SK-N-DZ (cell line): ENCODE data around the gene RS1.

Source experiments
- DNase-seq: peaks from one replicate; pipeline ENCODE4 v3.0.0-alpha.2; 2015; ENCODE audit warnings: low spot score

Gene RS1

DNA sequence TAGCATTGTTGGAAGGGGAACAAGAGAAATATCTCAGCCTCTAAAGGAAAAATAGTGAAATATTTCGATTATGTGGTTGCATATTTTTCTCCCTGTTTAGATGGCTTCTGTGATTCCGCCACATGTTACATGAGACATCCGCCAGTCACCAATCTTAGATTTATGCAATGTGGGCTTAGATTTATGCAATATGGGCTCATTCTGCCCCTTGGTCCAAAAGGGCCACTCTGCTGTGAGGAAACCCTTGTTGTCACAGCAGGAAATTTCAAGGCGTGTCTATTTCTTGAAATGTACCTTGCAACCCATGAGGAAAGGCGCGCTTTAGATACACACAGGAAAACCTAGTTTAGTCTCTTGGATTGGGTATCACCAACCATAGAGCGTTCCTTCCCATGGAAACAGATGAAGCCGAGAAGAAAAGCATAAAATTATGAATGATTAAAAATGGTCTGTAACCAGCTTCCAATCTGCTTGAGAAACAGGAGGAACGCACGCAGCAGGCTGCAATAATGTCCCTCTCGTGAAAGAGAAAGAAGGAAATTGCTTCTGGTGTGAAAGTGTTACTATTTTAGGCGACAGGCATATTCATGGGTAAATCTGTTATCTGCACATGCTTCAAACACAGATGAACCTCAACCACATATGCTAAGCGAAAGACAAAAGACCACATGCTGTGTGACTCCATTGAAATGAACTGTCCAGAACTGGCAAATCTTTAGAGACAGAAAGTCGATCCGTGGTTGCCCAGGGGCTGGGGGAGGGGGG is 3.7 kb downstream of the RS1 start:
- no peak for DNase-seq

DNA sequence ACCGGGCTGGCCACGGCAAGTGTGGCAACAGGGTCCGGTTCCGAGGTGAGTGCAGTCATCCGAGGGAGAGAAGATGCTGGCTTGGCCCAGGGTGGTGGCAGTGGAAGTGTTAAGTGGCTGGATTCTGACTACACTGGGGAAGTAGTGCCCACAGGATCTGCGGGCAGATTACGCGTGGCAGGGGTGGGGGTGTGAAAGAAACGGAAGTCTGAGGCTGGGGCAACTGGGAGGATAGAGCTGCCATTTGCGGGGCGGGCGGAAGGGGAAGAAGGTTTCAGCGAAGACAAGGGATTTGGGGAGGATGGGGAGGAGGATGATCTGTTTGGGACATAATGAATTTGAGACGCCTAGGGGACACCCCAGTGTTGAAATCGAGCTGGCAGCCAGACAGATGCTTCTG is 5.3 kb downstream of the RS1 start:
- DNase-seq = no peak

DNA sequence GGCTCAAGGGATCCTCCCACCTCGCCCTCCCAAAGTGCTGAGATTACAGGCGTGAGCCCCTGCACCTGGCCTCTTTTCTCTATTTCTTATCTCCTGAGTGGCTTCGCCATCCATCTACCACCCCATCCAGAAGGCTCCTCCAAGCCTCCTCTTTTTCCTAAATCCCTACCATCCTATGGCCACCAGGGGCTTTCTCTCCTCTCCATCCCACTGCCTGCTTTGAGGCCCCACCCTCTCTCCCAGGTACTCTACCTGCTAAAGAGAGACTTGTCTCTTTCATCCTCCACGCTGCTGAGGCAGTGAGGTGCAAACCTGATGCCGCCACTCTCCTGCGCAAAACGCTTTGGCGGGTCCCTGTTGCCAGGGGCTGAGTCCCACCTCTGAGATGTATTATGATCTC is 7.0 kb downstream of the RS1 start:
- DNase-seq = no peak

DNA sequence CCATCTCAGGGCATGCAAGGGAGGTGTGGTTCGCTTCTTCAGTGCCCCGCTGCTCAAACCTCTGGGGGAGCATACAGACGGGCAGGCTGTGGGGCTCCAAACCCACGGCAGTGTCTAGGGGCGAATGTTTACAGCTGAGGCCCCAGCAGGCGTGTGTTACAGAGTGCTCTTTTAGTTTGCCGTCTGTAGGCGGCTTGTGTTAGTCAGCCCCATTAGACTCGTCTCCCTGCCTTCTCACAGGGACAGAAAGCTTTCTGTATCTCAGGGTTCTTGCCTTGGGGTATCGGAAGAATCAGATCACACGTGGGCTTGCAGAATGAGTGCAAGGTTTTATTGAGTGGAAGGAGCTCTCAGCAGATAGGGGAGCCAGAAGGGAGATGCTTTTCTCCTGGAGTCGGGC is 10.6 kb downstream of the RS1 start:
- no peak for DNase-seq

DNA sequence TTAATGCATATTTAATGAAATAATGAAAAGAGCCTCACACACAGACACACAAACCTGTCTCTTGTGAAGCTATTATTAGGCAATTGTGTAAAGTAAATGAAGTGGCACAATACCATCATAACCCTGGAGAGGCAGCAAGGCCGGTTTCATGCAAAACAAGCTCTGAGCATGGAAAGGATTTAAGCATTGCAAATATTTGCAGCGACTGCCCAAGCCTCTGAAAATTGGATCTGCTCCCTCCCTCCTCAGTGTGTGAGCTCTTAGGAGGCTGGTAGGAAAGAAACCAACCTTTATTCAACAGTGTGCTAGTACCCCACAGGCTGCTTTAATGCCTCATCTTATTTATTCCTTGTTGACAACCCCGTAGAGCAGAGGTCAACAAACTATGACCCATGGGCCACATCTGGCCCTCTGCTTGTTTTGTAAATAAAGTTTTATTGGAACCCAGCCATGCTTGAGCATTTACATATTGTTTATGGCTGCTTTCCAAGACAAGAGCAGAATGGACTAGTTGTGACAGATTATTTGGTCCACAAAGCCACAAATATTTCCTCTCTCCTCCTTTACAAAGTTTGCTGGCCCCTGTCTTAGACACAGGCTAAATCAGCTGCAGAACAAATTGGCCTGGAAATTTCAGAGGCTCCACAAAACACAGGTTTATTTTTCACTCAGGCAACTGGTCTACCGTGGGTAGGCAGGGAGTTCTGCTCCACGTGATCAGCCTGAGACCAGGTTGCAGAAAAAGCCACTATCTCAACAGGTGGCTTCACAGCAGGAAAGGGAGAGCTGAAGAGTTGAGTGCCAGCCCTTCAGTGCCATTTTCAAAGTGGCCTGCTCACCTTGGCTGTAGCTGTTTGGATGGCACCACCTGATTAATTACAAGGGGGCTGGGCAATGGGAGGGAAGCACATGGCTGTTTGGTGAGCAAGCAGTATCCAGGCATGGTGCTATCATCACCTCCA is 16.8 kb downstream of the RS1 start:
- no peak for DNase-seq

DNA sequence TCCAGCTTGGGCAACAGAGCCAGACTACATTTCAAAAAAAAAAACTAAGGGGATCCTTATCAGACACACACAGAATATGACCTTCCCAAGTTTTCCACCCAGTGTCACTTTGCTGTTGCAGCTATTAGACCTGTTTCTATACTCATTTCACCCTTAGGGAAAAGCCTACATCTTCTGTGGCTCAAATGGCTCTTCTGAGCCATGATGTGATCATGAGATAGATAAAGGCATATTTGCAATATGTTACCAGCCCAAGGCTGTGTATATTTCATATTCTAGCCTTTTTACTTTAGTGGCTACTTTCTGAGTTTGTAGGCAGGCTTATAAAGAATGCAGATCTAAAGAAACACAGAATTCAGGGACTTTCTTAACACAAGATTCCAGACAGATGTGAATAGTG is 19.3 kb downstream of the RS1 start:
- DNase-seq = no peak

DNA sequence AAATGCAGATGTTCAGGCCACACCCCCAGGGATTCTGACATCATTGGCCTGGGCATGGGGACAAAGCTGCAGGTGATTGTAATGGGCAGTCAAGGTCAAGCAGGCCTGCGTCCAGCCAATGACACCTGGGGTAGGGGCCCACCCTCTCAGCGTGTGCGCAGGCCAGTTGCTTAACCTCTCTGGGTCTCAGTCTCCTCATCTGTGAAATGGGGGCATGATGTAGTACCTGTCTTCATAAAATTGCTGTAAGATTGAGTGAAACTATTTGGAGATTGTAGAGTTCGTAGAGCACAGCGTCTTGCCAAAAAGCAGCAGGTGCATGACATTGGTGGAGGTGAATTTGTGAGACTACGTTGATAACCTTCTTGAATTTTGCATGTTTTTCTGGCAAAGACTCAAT is 21.2 kb downstream of the RS1 start:
- no peak for DNase-seq

DNA sequence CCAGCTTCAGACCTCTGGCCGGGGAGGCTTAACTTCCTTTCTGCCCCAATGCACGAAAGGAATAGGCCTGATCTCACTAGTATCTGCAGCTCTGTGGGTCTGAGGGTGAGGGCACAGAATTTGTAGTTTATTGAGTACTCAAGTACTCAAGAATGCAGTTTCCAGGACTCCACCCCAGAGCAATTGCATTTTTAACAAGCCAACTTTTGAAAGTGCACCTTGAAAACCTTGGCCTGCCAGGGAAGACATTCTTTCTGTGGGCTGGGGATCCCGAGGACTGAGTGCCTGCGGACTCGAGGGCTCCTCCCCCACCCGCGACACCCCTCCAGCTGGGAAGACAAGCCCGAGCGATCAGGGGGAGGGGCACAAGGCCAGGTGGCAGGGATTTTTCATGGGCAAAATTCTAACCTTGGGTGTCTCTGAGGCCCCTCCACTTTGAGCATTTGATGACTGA is 22.4 kb downstream of the RS1 start:
- no peak for DNase-seq

DNA sequence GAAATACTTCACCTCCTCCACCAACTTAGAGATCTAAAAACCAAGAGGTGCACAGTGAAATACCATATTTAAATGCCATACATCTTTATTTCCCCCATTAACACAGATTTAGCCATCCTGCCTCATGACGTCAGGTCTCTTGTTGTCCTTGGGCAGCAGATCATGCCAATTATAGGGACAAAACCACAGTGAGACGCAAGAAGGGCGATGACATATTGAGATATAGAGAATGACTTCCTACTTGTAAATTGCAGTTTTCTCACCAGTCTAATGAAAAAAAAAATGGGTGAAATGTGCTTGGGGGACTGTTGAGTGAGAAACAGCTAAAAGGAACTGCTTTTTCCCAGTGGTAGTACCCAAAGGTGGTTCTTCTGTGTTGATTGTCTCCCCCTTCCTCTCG is 24.3 kb downstream of the RS1 start:
- DNase-seq = no peak

DNA sequence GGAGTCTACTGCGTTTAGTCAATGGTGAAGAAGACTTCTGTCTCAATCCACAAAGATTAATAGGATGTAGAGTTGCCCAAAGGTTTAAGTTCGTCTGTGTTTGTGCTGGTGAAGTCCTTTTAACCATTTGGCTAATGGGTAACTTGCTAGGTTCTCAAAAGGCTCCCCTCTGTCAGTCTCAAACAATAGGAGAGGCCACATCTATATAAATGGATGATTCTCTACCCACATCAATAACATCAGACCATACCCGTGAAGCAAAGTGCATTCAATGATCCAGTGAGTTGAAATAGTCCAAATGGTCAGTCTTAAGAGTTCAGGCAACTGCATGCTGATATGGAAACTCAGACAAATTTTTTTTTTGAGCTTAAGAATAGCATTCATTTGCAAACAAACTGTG is 28.1 kb downstream of the RS1 start:
- no peak for DNase-seq

DNA sequence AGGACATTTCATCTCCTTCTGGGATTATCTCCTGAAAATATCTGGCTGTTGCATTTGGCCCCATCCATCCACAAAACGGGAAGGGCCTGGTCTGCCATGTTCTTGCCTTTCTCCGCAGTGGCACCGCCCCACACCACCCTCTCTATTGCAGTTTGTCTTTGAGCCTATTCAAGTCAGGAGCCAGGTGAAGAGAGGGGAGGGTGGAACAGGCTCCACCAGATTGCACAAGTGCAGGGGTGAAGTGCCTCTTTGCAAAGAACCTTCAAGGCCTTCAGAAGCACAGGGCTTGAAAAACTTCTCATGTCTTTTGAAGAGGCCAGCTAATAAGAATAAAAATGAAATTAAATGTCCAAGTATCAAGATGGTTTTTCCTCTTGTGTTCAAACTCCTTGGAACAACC is 28.7 kb downstream of the RS1 start:
- DNase-seq = no peak

DNA sequence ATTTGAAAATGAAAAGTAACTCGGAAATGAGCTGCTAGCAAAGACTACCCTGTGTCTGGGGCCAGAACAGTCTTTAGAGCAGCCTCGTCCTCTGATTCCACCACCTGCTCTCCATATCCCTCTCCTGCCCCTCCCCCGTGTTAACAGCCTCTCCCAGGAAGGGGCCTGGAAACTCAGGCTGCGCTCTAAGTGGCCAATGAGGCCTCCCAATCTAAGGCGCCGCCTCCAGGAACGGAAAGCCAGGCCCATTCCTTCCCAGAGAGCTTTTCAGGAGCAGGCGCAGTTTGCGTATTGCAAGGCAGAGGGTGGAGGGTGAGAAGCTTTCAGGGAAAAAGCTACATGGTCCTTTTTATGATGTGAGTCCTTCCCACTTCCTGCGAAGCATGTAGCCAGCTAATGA is 31.2 kb downstream of the RS1 start:
- DNase-seq = peak; percentile 87

DNA sequence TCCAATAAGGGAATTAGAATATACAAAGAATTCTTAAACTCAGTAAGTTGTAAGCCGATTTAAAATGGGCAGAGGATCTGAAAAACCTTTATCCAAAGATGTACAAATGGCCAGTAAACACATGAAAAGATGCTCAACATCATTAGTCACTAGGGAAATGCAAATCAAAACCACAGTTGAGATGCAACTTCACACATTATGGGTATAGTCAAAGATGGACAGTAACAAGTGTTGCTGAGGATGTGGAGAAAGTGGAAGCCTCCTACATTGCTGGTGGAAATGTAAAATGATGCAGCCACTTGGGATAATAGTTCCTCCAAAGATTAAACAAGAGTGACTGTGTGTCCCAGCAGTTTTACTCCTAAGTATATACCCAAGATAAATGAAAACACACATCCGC is 32.6 kb downstream of the RS1 start:
- DNase-seq = no peak

DNA sequence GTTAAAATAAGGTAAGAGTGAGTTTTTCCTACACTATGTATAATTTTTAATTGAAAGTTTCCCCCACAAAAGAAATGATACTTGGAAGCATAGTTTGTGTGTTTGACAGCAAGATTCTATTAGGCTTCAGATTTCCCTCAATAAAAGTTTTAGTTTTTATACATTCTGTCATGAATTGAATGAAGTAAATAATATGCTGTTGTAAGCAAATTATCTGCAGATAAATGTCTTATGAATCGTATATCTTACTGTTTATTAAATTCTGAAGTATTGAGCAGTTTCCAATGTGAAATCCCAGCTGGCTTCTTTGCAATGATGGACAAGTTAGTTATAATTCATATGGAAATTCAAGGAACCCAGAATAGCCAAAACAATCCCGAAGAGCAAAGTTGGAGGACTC is 33.5 kb downstream of the RS1 start:
- DNase-seq = no peak

DNA sequence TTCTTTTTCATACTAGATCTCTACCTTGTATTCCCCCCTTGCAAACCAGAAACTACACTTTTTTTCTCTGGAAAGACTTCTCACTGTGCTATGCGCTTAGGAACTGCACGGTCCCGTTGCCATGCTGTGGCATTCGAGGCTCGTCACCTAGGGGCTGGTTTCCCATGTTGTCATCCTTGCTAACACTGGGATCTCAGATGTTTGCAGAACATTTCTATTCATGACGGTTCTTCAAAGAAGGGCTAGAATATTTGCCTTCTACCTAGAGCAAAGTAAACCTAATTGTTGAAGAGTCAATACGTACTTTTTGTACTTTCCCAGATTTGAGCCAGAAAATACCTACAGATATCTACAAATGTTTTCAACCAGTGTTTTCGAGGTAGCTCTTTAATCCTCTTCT is 41.0 kb downstream of the RS1 start:
- no peak for DNase-seq

DNA sequence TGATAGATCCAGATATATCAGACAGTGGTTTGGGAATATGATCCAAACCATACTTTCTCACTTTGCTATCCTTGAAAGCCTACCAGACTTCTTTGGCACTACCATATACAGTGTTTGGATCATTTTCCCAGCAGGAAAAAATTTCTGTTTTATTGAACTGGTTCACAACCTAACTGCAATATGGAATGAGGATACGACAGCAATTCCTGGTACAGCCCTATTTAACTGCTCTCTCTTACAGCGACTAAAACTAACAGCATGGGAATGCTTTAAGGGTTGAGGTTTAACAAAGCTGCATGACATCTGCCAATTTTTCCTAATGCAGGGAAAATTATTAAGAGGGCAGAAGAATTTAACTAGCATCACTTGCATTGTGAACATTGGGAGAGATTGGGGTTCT is 47.3 kb downstream of the RS1 start:
- no peak for DNase-seq

DNA sequence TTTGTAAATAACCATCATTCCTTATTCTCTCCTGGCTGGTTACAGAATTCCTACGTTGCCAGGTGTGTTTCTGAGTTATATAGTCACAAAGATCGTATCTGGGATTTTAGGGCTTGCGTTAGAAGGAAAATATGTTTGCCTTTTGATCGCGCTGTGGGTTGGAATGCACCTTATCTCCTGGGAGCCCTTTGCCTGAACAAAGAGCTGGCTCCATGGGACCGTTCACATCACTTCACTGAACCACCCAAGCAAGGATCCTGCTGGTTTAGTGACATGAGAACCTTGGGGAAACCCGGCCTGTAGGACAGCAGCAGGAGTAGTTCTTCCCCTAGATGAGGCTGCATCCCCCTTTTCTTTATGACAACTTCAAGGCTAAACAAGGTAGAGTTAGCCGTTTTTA is 51.6 kb downstream of the RS1 start:
- no peak for DNase-seq

DNA sequence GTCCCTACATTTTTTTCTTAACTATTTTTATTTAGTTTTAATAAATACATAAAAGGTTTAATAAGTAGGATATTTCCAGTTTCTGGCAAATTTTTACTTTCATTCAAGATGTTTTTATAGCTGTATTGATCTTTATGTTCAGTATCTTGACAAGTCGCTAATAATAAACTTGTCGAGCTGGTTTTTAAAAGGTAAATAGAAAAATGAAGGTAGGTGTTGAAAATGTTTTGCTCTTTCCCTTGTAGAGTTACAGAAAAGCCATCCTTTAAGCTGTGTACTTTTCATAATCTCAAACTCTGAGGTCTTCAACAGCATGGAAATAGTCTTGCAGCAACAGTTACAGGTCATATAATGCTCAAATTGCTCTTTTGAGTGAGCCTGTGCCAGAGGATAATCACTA is 52.6 kb downstream of the RS1 start:
- DNase-seq = no peak

DNA sequence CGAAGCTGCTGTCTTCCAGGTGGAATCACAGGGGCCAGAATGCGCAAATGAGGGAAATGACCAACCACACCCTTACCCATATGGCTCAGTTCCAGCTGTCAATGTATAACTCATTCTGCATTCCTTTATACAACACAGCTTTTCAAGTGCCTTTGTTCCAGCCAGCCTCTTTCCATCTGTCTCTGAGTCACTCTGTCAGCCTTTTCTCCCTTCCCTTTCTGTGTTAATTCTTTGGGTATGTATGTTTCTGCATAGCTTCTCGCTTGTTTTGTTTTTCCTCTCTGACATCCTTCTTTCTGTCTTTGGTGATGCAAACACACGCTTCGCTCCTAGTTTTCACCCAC is 54.5 kb downstream of the RS1 start:
- no peak for DNase-seq

DNA sequence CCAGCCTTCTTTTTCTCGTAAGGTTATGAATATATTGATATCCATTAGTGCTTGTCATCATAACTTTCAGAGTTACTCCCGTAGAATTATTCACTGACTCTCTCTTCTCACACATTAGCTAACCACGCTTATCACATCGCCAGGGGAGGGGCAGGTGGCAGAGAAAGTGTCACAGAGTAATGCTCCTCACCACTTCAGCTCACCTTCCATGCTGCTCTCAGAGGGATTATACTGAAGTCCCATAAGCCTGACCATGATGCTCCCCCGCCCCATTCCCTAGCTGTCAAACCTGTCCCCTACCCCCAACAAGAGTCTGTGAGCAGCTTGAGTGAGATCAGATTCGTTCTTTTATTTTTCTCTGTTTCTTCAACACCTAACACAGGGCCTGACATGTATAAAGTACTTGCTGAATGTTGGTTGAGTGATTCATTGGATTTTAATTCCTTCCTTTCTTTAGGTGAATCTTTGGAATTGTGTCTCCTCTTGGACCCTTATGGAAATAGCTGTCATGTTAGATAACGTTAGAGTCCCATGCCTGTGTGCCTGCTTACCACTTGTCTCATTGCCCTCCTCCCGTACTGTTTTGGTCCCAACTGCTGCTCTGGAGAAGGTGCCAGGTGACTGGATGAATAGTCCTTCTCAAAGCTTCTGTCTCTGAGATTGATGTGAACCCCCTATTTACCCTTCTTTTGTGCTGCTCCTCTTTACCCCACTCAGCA is 55.1 kb downstream of the RS1 start:
- DNase-seq = no peak

DNA sequence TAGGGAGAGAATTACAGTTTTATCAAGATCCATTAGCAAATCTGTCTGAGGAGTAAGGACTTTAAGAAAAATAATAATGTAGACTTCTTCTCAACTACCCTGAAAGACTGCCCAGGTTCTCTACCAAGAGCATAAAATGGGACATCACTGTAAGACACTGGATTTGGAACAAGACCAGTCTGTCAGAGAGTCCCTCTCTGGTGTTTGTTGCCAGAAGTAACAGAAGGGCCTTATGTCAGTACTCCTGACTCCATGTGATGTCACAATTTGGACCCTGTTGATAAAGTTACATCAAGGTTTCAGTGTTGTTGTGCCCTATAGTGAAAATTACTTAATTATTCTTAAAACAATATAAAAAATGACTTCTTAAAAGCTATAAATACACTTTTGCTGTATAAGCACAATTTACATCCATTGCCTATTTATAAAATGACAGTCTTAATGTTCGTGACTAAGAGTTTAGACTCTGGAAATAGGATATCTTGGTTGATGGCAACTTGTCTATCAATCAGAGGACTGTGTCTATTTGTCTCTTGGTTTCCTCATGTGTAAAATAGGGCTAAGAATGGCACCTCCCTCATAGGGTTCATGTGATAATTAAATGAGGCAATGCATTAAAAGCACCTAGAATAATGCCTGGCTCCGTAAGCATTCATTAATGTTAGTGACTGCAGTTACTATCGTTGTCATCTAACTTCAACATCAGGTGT is 57.8 kb downstream of the RS1 start:
- no peak for DNase-seq

DNA sequence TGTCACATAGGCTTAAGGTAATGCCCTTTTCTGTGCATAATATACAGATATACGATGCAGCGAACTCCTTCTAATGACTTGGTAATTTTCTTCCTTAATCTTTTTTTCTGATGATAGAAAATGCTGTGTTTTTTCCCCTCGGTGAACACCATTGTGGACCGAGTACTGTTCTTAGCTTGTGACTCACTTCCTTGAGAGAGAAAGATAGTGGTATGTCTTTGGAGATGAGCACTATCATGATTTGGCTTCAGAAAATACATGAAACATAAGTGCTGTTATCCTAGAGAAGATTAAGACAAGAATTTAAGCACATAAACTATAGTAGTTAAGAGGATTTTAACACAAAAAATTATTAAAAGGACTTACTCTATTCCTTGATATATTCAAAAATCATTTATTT is 63.9 kb downstream of the RS1 start:
- no peak for DNase-seq
